Stimulated activated naive CD8-positive, alpha-beta T cell treated with anti-CD3 and anti-CD28 coated beads, Interleukin-15, Interleukin-2, amounts not matched to agents 100 ng/mL and 50 ng/mL, for 24 hours (primary cell): Measurements from ENCODE around the gene ZNF236.
"Not testable (repeated sequence)": the region's sequence is repeated elsewhere in the genome, so short reads cannot be mapped to it uniquely, and the experiment has no call there.

Experiments
- H3K27ac Mint-ChIP-seq: one replicate; pipeline ENCODE4 v1.8.0; 2021; ENCODE audit warnings: mild to moderate bottlenecking, mixed read lengths
- H3K27me3 Mint-ChIP-seq: one replicate; pipeline ENCODE4 v1.8.0; 2021; ENCODE audit warnings: mixed read lengths
- H3K36me3 Mint-ChIP-seq: one replicate; pipeline ENCODE4 v1.8.0; 2021; ENCODE audit warnings: low read depth, mixed read lengths
- H3K4me1 Mint-ChIP-seq: one replicate; pipeline ENCODE4 v1.8.0; 2021; ENCODE audit warnings: low read depth, mixed read lengths
- H3K4me3 Mint-ChIP-seq: one replicate; pipeline ENCODE4 v1.8.0; 2021; ENCODE audit warnings: mild to moderate bottlenecking, mixed read lengths
- H3K9me3 Mint-ChIP-seq: one replicate; pipeline ENCODE4 v1.8.0; 2021; ENCODE audit warnings: mixed read lengths

ZNF236 gene

GRCh38 chr18:76953156-76953555 lies 130.8 kb downstream of the ZNF236 start:
- Mint-ChIP-seq H3K9me3 (no peaks in the 10 kb centered on the region), H3K27ac (no peak overlapping the region), H3K27me3 (no peaks in the 10 kb centered on the region), H3K4me1 (peaks cover 9% of the 10 kb centered on the region), H3K36me3 (peaks cover 36% of the 10 kb centered on the region), H3K4me3 (no peak overlapping the region)

GRCh38 chr18:76953583-76954233 lies 131.4 kb downstream of the ZNF236 start:
- Mint-ChIP-seq H3K36me3 (peaks cover 32% of the 10 kb centered on the region), H3K4me3 (no peak overlapping the region), H3K27me3 (no peaks in the 10 kb centered on the region), H3K27ac (no peak overlapping the region), H3K9me3 (no peaks in the 10 kb centered on the region), H3K4me1 (peaks cover 5% of the 10 kb centered on the region)

GRCh38 chr18:76955524-76956170 lies 133.3 kb downstream of the ZNF236 start:
- Mint-ChIP-seq H3K27ac (no peak overlapping the region), H3K4me3 (no peak overlapping the region), H3K27me3 (no peaks in the 10 kb centered on the region), H3K36me3 (peaks cover 32% of the 10 kb centered on the region), H3K9me3 (no peaks in the 10 kb centered on the region), H3K4me1 (peaks cover 5% of the 10 kb centered on the region)

- Mint-ChIP-seq H3K9me3 (no peaks in the 10 kb centered on the region), H3K4me1 (peaks cover under 1% of the 10 kb centered on the region), H3K4me3 (no peak overlapping the region), H3K36me3 (peaks cover 33% of the 10 kb centered on the region), H3K27me3 (no peaks in the 10 kb centered on the region), H3K27ac (no peak overlapping the region)
Measured at GRCh38 chr18:76956648-76957047, 134.3 kb downstream of the ZNF236 start.

GRCh38 chr18:76957384-76958355 lies 135.3 kb downstream of the ZNF236 start:
- Mint-ChIP-seq H3K4me1 (peaks cover 11% of the 10 kb centered on the region), H3K36me3 (peaks cover 40% of the 10 kb centered on the region), H3K27me3 (no peaks in the 10 kb centered on the region), H3K9me3 (no peaks in the 10 kb centered on the region), H3K4me3 (no peak overlapping the region), H3K27ac (no peak overlapping the region)

- Mint-ChIP-seq H3K36me3 (peaks cover 43% of the 10 kb centered on the region), H3K27ac (no peak overlapping the region), H3K9me3 (no peaks in the 10 kb centered on the region), H3K4me1 (peaks cover 23% of the 10 kb centered on the region), H3K27me3 (no peaks in the 10 kb centered on the region), H3K4me3 (no peak overlapping the region)
Measured at GRCh38 chr18:76958692-76959341, 136.5 kb downstream of the ZNF236 start.

- H3K4me1 Mint-ChIP-seq = peaks cover 29% of the 10 kb centered on the region
- peaks cover 47% of the 10 kb centered on the region for H3K36me3 Mint-ChIP-seq
- H3K27me3 Mint-ChIP-seq = no peaks in the 10 kb centered on the region
- H3K27ac Mint-ChIP-seq = no peak overlapping the region
- no peak overlapping the region for H3K4me3 Mint-ChIP-seq
- no peaks in the 10 kb centered on the region for H3K9me3 Mint-ChIP-seq
Measured at GRCh38 chr18:76959605-76960004, 137.2 kb downstream of the ZNF236 start.

GRCh38 chr18:76960528-76961035 lies 138.2 kb downstream of the ZNF236 start:
- H3K9me3 Mint-ChIP-seq = no peaks in the 10 kb centered on the region
- H3K27me3 Mint-ChIP-seq = no peaks in the 10 kb centered on the region
- H3K36me3 Mint-ChIP-seq = peaks cover 52% of the 10 kb centered on the region
- peaks cover 36% of the 10 kb centered on the region for H3K4me1 Mint-ChIP-seq
- no peak overlapping the region for H3K4me3 Mint-ChIP-seq
- H3K27ac Mint-ChIP-seq = no peak overlapping the region

- no peaks in the 10 kb centered on the region for H3K9me3 Mint-ChIP-seq
- H3K4me1 Mint-ChIP-seq = peaks cover 36% of the 10 kb centered on the region
- peak overlapping the region; percentile 37 for H3K27ac Mint-ChIP-seq
- no peaks in the 10 kb centered on the region for H3K27me3 Mint-ChIP-seq
- no peak overlapping the region for H3K4me3 Mint-ChIP-seq
- peaks cover 47% of the 10 kb centered on the region for H3K36me3 Mint-ChIP-seq
Measured at GRCh38 chr18:76962851-76963250, 140.5 kb downstream of the ZNF236 start.

- H3K4me3 Mint-ChIP-seq = no peak overlapping the region
- no peaks in the 10 kb centered on the region for H3K9me3 Mint-ChIP-seq
- peaks cover 36% of the 10 kb centered on the region for H3K4me1 Mint-ChIP-seq
- peak overlapping the region; percentile 1 for H3K27ac Mint-ChIP-seq
- no peaks in the 10 kb centered on the region for H3K27me3 Mint-ChIP-seq
- peaks cover 51% of the 10 kb centered on the region for H3K36me3 Mint-ChIP-seq
Measured at GRCh38 chr18:76963936-76964335, 141.6 kb downstream of the ZNF236 start.

- peaks cover 43% of the 10 kb centered on the region for H3K36me3 Mint-ChIP-seq
- H3K27ac Mint-ChIP-seq, H3K27me3 Mint-ChIP-seq, H3K4me3 Mint-ChIP-seq, H3K9me3 Mint-ChIP-seq: not testable (repeated sequence)
- peaks cover 36% of the 10 kb centered on the region for H3K4me1 Mint-ChIP-seq
Measured at GRCh38 chr18:76965555-76966151, 143.3 kb downstream of the ZNF236 start.

- H3K36me3 Mint-ChIP-seq = peaks cover 34% of the 10 kb centered on the region
- H3K27ac Mint-ChIP-seq, H3K27me3 Mint-ChIP-seq, H3K4me3 Mint-ChIP-seq, H3K9me3 Mint-ChIP-seq: not testable (repeated sequence)
- peaks cover 37% of the 10 kb centered on the region for H3K4me1 Mint-ChIP-seq
Measured at GRCh38 chr18:76967299-76967698, 144.9 kb downstream of the ZNF236 start.

GRCh38 chr18:76967721-76968472 lies 145.5 kb downstream of the ZNF236 start:
- H3K4me1 Mint-ChIP-seq = peaks cover 31% of the 10 kb centered on the region
- H3K27ac Mint-ChIP-seq = no peak overlapping the region
- H3K9me3 Mint-ChIP-seq = no peaks in the 10 kb centered on the region
- H3K4me3 Mint-ChIP-seq = no peak overlapping the region
- peaks cover 28% of the 10 kb centered on the region for H3K36me3 Mint-ChIP-seq
- no peaks in the 10 kb centered on the region for H3K27me3 Mint-ChIP-seq
